Left ventricle myocardium superior (tissue), 1 donor: Measurements from ENCODE around the gene DPM2. TPM values are rescaled to one million over a fixed set of nuclear protein-coding genes. Genes with fewer than 3 reads are reported as not detected.

Experiments
- ATAC-seq: fragments of 200-7000 bp; cut with Tn5 transposase; one replicate; pipeline ENCODE4 v1.9.1; 2020; ENCODE audit warnings: mild to moderate bottlenecking, moderate library complexity
- DNase-seq: peaks from one replicate; pipeline ENCODE4 v3.0.0-alpha.2; 2020
- intact Hi-C: fragments of 100-400 bp; cut with micrococcal nuclease; formaldehyde crosslinking; loops from one replicate; pipeline ENCODE4 v1.11.0; 2022
- long read RNA-seq: library from polyadenylated mRNA; unstranded; transcript quantifications from one replicate; pipeline ENCODE4 v2.0.0, GENCODE V29; 2021
- total RNA-seq: library from RNA; stranded (reverse); fragmentation: NEBNext Ultra II Directional; extraction: Animal tissue kit (Norgen Biotek cat#: 25700); gene quantifications from one replicate; pipeline ENCODE4 v1.2.1, GENCODE V29; 2021
- donor health status: DM: no; HTN: yes; CAD: no; lungs with severe emphysema.

DPM2 gene
- 11.1 TPM for total RNA-seq
- long read RNA-seq, transcript DPM2-201 (4 exons, 1,542 nt), result major isoform, 12 of 22 reads
- long read RNA-seq, transcript DPM2-205 (3 exons, 1,662 nt), result minor isoform, 5 of 22 reads
- long read RNA-seq, partial matches to known transcripts, result 3 of 22 reads
- long read RNA-seq, other reads (novel, unspliced or antisense), result 0 of 22 reads

- intact Hi-C loops, result loop anchor here (5.0 kb wide), 1 partner anchor 95 kb away; no protein-coding TSS in a partner anchor
- DNase-seq (peak; percentile 90), ATAC-seq (peak; percentile 88)
Measured at GRCh38 chr9:127937388-127938297, at the start of gene DPM2. Gene DPM2 (minus strand): TSS chr9:127937854. CDS start chr9:127937820, 34 bp downstream.

GRCh38 chr9:127987103-127987614, 49.5 kb upstream of the DPM2 start:
- DNase-seq (peak; percentile 76), ATAC-seq (peak; percentile 77)
- intact Hi-C loops, result no loop called here

- ATAC-seq (no peak), DNase-seq (no peak)
- intact Hi-C loops, result no loop called here
Measured at GRCh38 chr9:127985011-127985410, 47.4 kb upstream of the DPM2 start.

- ATAC-seq, result no peak
- no peak for DNase-seq
- intact Hi-C loops, result no loop called here
Measured at GRCh38 chr9:127983847-127984289, 46.2 kb upstream of the DPM2 start.

- DNase-seq, result no peak
Measured at GRCh38 chr9:127982912-127983311, 45.3 kb upstream of the DPM2 start.

GRCh38 chr9:127981559-127982121, 44.0 kb upstream of the DPM2 start:
- ATAC-seq (no peak), DNase-seq (no peak)
- intact Hi-C loops, result no loop called here

More at GRCh38 chr9:127982912-127983311, 45.3 kb upstream of the DPM2 start:
- intact Hi-C loops, result no loop called here
- no peak for ATAC-seq

- DNase-seq (peak; percentile 98), ATAC-seq (peak; percentile 92)
- intact Hi-C loops, result no loop called here
Measured at GRCh38 chr9:127980706-127981558, 43.3 kb upstream of the DPM2 start, which contains the start of gene EEIG1. Gene EEIG1 (minus strand): TSS chr9:127980989. CDS start chr9:127980137, 852 bp downstream.

- intact Hi-C loops, result no loop called here
- peak; percentile 68 for DNase-seq
- ATAC-seq, result peak; percentile 27
Measured at GRCh38 chr9:127980060-127980705, 42.5 kb upstream of the DPM2 start.

GRCh38 chr9:127979333-127980059, 41.8 kb upstream of the DPM2 start:
- intact Hi-C loops, result no loop called here
- peak; percentile 11 for ATAC-seq
- peak; percentile 69 for DNase-seq

GRCh38 chr9:127979015-127979332, 41.3 kb upstream of the DPM2 start:
- DNase-seq (no peak), ATAC-seq (no peak)
- intact Hi-C loops, result no loop called here

GRCh38 chr9:127977884-127978647, 40.4 kb upstream of the DPM2 start:
- ATAC-seq (peak; percentile 38), DNase-seq (peak; percentile 76)
- intact Hi-C loops, result no loop called here

GRCh38 chr9:127977009-127977883, 39.6 kb upstream of the DPM2 start:
- ATAC-seq (no peak), DNase-seq (no peak)

GRCh38 chr9:127976498-127976897, 38.8 kb upstream of the DPM2 start:
- ATAC-seq (no peak), DNase-seq (no peak)
- intact Hi-C loops, result no loop called here

More at GRCh38 chr9:127977009-127977883, 39.6 kb upstream of the DPM2 start:
- intact Hi-C loops, result no loop called here

GRCh38 chr9:127975376-127976315, 38.0 kb upstream of the DPM2 start:
- intact Hi-C loops, result no loop called here
- no peak for DNase-seq
- no peak for ATAC-seq

- intact Hi-C loops, result no loop called here
Measured at GRCh38 chr9:127974769-127975261, 37.2 kb upstream of the DPM2 start.

More at GRCh38 chr9:127974769-127975261, 37.2 kb upstream of the DPM2 start:
- ATAC-seq, result no peak
- no peak for DNase-seq
